ENCODE data around the gene HSD17B10. TPM values are rescaled to one million over a fixed set of nuclear protein-coding genes. Genes with fewer than 3 reads are reported as not detected.

Gene HSD17B10
- total RNA-seq (41.6 and 46.0 TPM in 2 replicates), polyA plus RNA-seq (62.3 and 103 TPM in 2 replicates), polyA minus RNA-seq (ENCODE audit: low replicate concordance) (113 and 158 TPM in 2 replicates)
- polyA plus RNA-seq (2012) = 76.2 and 134 TPM in 2 replicates

GRCh38 chrX:53433651-53434639 lies at the start of gene HSD17B10:
Gene HSD17B10 (minus strand): TSS chrX:53434370. CDS start chrX:53434345, 25 bp downstream.
- Histone ChIP-seq H3K27ac (ENCODE audit: insufficient read depth, low read length) (peak within 1 kb of the TSS; percentile 68), H3K9me3 (ENCODE audit: control insufficient read depth, insufficient read depth, low read depth, low read length) (no peaks in the 10 kb centered on the region), H3K4me3 (replicated peaks in 1 of 4; ENCODE audit: control extremely low read depth in 1 of 4, insufficient read depth in 1 of 4, low read depth in 3 of 4, low read length in 4 of 4) (peak within 1 kb of the TSS; percentile 72 to 84 (median 77)), H3K4me2 (ENCODE audit: extremely low read depth, insufficient read depth, low read length) (peak within 1 kb of the TSS; percentile 64), H3K9ac (ENCODE audit: insufficient read depth, low read length) (peak within 1 kb of the TSS; percentile 71), H3K27me3 (ENCODE audit: control insufficient read depth, insufficient read depth, low read length) (no peaks in the 10 kb centered on the region), H3K36me3 (ENCODE audit: control insufficient read depth, insufficient read depth, low read length) (peaks cover 9% of the 10 kb centered on the region), H3K79me2 (ENCODE audit: control insufficient read depth, insufficient read depth, low read length) (peaks cover 8% of the 10 kb centered on the region), H2AFZ (ENCODE audit: low read length) (peak within 1 kb of the TSS; percentile 91), H4K20me1 (ENCODE audit: control insufficient read depth, extremely low read depth, insufficient read depth, low read length) (no peaks in the 10 kb centered on the region), H3K4me1 (ENCODE audit: control insufficient read depth, extremely low read depth, insufficient read depth, low read length) (no peaks in the 10 kb centered on the region)
- no peak for TF ChIP-seq EZH2 (IDR thresholded peaks at IDR 0.05; ENCODE audit: low read length, missing control alignments)
- TF ChIP-seq, protein P1, sequence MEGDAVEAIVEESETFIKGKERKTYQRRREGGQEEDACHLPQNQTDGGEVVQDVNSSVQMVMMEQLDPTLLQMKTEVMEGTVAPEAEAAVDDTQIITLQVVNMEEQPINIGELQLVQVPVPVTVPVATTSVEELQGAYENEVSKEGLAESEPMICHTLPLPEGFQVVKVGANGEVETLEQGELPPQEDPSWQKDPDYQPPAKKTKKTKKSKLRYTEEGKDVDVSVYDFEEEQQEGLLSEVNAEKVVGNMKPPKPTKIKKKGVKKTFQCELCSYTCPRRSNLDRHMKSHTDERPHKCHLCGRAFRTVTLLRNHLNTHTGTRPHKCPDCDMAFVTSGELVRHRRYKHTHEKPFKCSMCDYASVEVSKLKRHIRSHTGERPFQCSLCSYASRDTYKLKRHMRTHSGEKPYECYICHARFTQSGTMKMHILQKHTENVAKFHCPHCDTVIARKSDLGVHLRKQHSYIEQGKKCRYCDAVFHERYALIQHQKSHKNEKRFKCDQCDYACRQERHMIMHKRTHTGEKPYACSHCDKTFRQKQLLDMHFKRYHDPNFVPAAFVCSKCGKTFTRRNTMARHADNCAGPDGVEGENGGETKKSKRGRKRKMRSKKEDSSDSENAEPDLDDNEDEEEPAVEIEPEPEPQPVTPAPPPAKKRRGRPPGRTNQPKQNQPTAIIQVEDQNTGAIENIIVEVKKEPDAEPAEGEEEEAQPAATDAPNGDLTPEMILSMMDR (conservative IDR thresholded peaks at IDR 0.05 in 1 of 2, IDR thresholded peaks at IDR 0.05 in 1 of 2; ENCODE audit: low read depth in 1 of 2, low read length in 2 of 2) = no peak
- DNase-seq (ENCODE audit: low read depth in 2 of 2) = peak; percentile 68 to 81

DNA sequence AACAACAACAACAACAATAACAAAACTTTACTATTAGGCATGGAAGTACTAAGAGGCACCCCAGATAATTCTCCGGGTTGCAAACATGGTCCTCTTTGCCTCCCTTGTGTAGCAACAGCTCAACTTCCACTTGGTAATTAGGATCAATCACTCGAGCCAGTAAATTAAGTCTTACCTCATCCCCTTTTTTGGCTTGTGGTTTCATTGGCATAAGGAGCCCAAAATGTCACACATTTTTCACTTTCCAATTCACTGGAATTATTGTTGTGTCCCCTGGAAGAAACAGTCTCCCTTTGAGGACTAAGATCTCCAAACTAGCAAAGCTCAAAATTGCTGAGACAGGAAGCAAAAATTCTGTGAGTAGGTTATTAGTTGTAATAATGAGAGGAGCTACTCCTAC lies 49.2 kb upstream of the HSD17B10 start:
- DNase-seq (ENCODE audit: low read depth in 2 of 2) = peak in 1 of 2 donors; percentile 8
- no peak for TF ChIP-seq EZH2 (IDR thresholded peaks at IDR 0.05; ENCODE audit: low read length, missing control alignments)
- TF ChIP-seq, protein P1 (conservative IDR thresholded peaks at IDR 0.05 in 1 of 2, IDR thresholded peaks at IDR 0.05 in 1 of 2; ENCODE audit: low read depth in 1 of 2, low read length in 2 of 2) = no peak
- H3K4me2 ChIP-seq (ENCODE audit: extremely low read depth, insufficient read depth, low read length) = no peak overlapping the region
- no peaks in the 10 kb centered on the region for H4K20me1 ChIP-seq (ENCODE audit: control insufficient read depth, extremely low read depth, insufficient read depth, low read length)
- no peaks in the 10 kb centered on the region for H3K4me1 ChIP-seq (ENCODE audit: control insufficient read depth, extremely low read depth, insufficient read depth, low read length)
- no peaks in the 10 kb centered on the region for H3K9me3 ChIP-seq (ENCODE audit: control insufficient read depth, insufficient read depth, low read depth, low read length)
- no peaks in the 10 kb centered on the region for H3K79me2 ChIP-seq (ENCODE audit: control insufficient read depth, insufficient read depth, low read length)
- peaks cover 3% of the 10 kb centered on the region for H3K27me3 ChIP-seq (ENCODE audit: control insufficient read depth, insufficient read depth, low read length)
- no peak overlapping the region for H2AFZ ChIP-seq (ENCODE audit: low read length)
- no peak overlapping the region for H3K4me3 ChIP-seq (replicated peaks in 1 of 4; ENCODE audit: control extremely low read depth in 1 of 4, insufficient read depth in 1 of 4, low read depth in 3 of 4, low read length in 4 of 4)
- no peak overlapping the region for H3K27ac ChIP-seq (ENCODE audit: insufficient read depth, low read length)
- H3K9ac ChIP-seq (ENCODE audit: insufficient read depth, low read length) = no peak overlapping the region
- H3K36me3 ChIP-seq (ENCODE audit: control insufficient read depth, insufficient read depth, low read length) = no peaks in the 10 kb centered on the region

DNA sequence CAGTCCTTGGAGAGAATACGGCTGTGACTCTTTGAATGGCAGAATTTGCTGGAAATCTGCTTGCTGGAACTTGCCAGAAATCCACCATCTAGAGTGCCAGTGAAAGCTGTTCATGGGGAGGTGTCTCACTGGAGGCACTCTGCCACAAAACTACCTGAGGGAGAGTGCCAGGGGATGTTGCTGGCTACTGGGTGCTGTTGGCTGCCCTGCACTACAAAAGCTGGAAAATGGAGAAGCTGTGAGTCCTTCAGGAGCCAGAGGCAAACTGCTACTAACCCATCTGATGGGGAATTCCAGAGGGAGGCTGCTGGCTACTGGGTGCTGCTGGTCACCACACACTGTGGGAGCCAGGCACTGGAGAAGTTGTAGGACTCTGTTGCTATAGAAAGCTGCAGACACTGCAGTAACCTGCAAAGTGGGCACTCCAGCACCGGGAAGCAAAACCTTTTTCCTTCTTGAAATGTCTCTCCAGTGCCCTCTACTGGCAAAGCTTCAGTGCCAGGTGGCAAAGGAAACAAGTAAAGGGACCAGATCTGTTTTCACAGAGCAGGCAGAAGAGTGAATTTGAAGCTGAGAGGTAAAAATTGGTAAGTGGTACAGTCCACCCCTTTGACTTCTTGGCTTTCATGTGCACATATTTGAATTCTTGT lies 47.8 kb upstream of the HSD17B10 start:
- DNase-seq (ENCODE audit: low read depth in 2 of 2) = peak; percentile 57 to 69
- Histone ChIP-seq H3K4me3 (replicated peaks in 1 of 4; ENCODE audit: control extremely low read depth in 1 of 4, insufficient read depth in 1 of 4, low read depth in 3 of 4, low read length in 4 of 4) (no peak overlapping the region), H3K4me2 (ENCODE audit: extremely low read depth, insufficient read depth, low read length) (no peak overlapping the region), H3K9me3 (ENCODE audit: control insufficient read depth, insufficient read depth, low read depth, low read length) (no peaks in the 10 kb centered on the region), H3K4me1 (ENCODE audit: control insufficient read depth, extremely low read depth, insufficient read depth, low read length) (no peaks in the 10 kb centered on the region), H3K27ac (ENCODE audit: insufficient read depth, low read length) (no peak overlapping the region), H4K20me1 (ENCODE audit: control insufficient read depth, extremely low read depth, insufficient read depth, low read length) (no peaks in the 10 kb centered on the region), H3K36me3 (ENCODE audit: control insufficient read depth, insufficient read depth, low read length) (no peaks in the 10 kb centered on the region), H3K9ac (ENCODE audit: insufficient read depth, low read length) (no peak overlapping the region), H2AFZ (ENCODE audit: low read length) (no peak overlapping the region), H3K79me2 (ENCODE audit: control insufficient read depth, insufficient read depth, low read length) (no peaks in the 10 kb centered on the region), H3K27me3 (ENCODE audit: control insufficient read depth, insufficient read depth, low read length) (peaks cover 3% of the 10 kb centered on the region)
- TF ChIP-seq, protein P1 (conservative IDR thresholded peaks at IDR 0.05 in 1 of 2, IDR thresholded peaks at IDR 0.05 in 1 of 2; ENCODE audit: low read depth in 1 of 2, low read length in 2 of 2) = peak; percentile 61 to 81
- TF ChIP-seq EZH2 (IDR thresholded peaks at IDR 0.05; ENCODE audit: low read length, missing control alignments) = no peak
